HepG2 (cell line): ENCODE results near the gene ANG. TPM values are rescaled to one million over a fixed set of nuclear protein-coding genes. Genes with fewer than 3 reads are reported as not detected.
A peak's percentile ranks its signal among the peaks of the same experiment; 100 is the strongest.

Source experiments
- ATF7-NPFF ChIP-seq: sonication (generic); formaldehyde crosslinking; IDR thresholded peaks from 2 replicates; pipeline ENCODE4 v1.8.1; 2023; ENCODE audit warnings: mild to moderate bottlenecking, low read depth, missing genetic modification reagents, moderate library complexity
- CENPX ChIP-seq: sonication (generic); formaldehyde crosslinking; IDR thresholded peaks from 2 replicates; pipeline ENCODE4 v1.9.0; 2021; ENCODE audit warnings: mild to moderate bottlenecking, missing genetic modification reagents, moderate library complexity
- DPF2 ChIP-seq: sonication (generic); formaldehyde crosslinking; IDR thresholded peaks from 2 replicates; pipeline ENCODE4 v1.4.0; 2020; ENCODE audit warnings: mild to moderate bottlenecking, low read depth, missing genetic modification reagents, borderline replicate concordance
- GATAD1 ChIP-seq: IDR thresholded peaks from 2 replicates; pipeline ENCODE4 v1.6.1; 2016; ENCODE audit warnings: missing genetic modification reagents, missing compliant biosample characterization
- ISX ChIP-seq: sonication (generic); formaldehyde crosslinking; conservative IDR thresholded peaks from 2 replicates; pipeline ENCODE4 v1.5.0; 2020; ENCODE audit warnings: missing genetic modification reagents
- MAFF ChIP-seq: IDR thresholded peaks from 2 replicates; pipeline ENCODE4 v1.6.1; 2011; ENCODE audit warnings: low read depth, low read length, improper control_type of control experiment
- MTF2 ChIP-seq: sonication (generic); formaldehyde crosslinking; IDR thresholded peaks from 2 replicates; pipeline ENCODE4 v1.5.0; 2020; ENCODE audit warnings: missing genetic modification reagents, borderline replicate concordance
- NFIB ChIP-seq: sonication (generic); formaldehyde crosslinking; IDR thresholded peaks from 2 replicates; pipeline ENCODE4 v1.9.0; 2021; ENCODE audit warnings: missing genetic modification reagents, mild to moderate bottlenecking, borderline replicate concordance
- NFYC ChIP-seq: IDR thresholded peaks from 2 replicates; pipeline ENCODE4 v1.6.1; 2016; ENCODE audit warnings: missing genetic modification reagents, missing compliant biosample characterization
- RAD21 ChIP-seq: fragments of 450-650 bp; formaldehyde crosslinking; IDR thresholded peaks from 2 replicates; pipeline ENCODE4 v1.5.0; 2020; ENCODE audit warnings: mild to moderate bottlenecking
- REPIN1 ChIP-seq: sonication (generic); formaldehyde crosslinking; IDR thresholded peaks from 2 replicates; pipeline ENCODE4 v1.8.0; 2022; ENCODE audit warnings: missing genetic modification reagents, low read depth, mild to moderate bottlenecking, borderline replicate concordance
- ZNF180 ChIP-seq: sonication (generic); formaldehyde crosslinking; IDR thresholded peaks from 2 replicates; pipeline ENCODE4 v1.4.0; 2020; ENCODE audit warnings: low read depth, missing genetic modification reagents, borderline replicate concordance
- ZNF33B ChIP-seq: sonication (generic); formaldehyde crosslinking; IDR thresholded peaks from 2 replicates; pipeline ENCODE4 v1.5.1; 2020; ENCODE audit warnings: mild to moderate bottlenecking, missing genetic modification reagents
- polyA plus RNA-seq, 8 experiments: library from polyadenylated mRNA; depleted of rRNA in 3 of 8; stranded (reverse) in 7 of 8; unstranded in 1 of 8; fragments of >200 nt; fragmentation: Illumina TruSeq in 4 of 8; extraction: Trizol in 4 of 8; gene quantifications; 2 replicates each; pipeline versions ENCODE4 v1.2.1 to v1.2.3, GENCODE V29; 2011 to 2016; ENCODE audit warnings: low read depth in 4 of 8, missing spikeins in 1 of 8, mixed read lengths in 1 of 8; ENCODE audit not compliant: insufficient read depth in 1 of 8
- total RNA-seq, 5 experiments: library from RNA; depleted of rRNA; stranded (reverse); fragments of >200 nt; fragmentation: Illumina TruSeq; extraction: Trizol; gene quantifications; 2 replicates each; pipeline ENCODE4 v1.2.3, GENCODE V29; 2016; ENCODE audit warnings: low read depth in 1 of 5
- TF ChIP-seq, protein P1 (sequence below): sonication (generic); formaldehyde crosslinking; IDR thresholded peaks from 2 replicates; pipeline ENCODE4 v1.4.0; 2020; ENCODE audit warnings: mild to moderate bottlenecking, missing genetic modification reagents, borderline replicate concordance
- TF ChIP-seq, protein P2 (sequence below): sonication (generic); formaldehyde crosslinking; IDR thresholded peaks from 2 replicates; pipeline ENCODE4 v1.4.0; 2020; ENCODE audit warnings: missing genetic modification reagents, borderline replicate concordance
- TF ChIP-seq, protein P3 (sequence below): sonication (generic); formaldehyde crosslinking; IDR thresholded peaks from 2 replicates; pipeline ENCODE4 v1.5.0; 2020; ENCODE audit warnings: mild to moderate bottlenecking, missing genetic modification reagents, borderline replicate concordance

ANG gene
- total and polyA plus RNA-seq, 2 of the 13 experiments (the other 11 are each of a cell fraction or from before 2014, with no cell fraction given) = 83.6 to 401 TPM

GRCh38 chr14:20683891-20684661, 4.5 kb upstream of the ANG start, which contains the start of gene RNASE4 (continued):
- TF ChIP-seq, protein P1, sequence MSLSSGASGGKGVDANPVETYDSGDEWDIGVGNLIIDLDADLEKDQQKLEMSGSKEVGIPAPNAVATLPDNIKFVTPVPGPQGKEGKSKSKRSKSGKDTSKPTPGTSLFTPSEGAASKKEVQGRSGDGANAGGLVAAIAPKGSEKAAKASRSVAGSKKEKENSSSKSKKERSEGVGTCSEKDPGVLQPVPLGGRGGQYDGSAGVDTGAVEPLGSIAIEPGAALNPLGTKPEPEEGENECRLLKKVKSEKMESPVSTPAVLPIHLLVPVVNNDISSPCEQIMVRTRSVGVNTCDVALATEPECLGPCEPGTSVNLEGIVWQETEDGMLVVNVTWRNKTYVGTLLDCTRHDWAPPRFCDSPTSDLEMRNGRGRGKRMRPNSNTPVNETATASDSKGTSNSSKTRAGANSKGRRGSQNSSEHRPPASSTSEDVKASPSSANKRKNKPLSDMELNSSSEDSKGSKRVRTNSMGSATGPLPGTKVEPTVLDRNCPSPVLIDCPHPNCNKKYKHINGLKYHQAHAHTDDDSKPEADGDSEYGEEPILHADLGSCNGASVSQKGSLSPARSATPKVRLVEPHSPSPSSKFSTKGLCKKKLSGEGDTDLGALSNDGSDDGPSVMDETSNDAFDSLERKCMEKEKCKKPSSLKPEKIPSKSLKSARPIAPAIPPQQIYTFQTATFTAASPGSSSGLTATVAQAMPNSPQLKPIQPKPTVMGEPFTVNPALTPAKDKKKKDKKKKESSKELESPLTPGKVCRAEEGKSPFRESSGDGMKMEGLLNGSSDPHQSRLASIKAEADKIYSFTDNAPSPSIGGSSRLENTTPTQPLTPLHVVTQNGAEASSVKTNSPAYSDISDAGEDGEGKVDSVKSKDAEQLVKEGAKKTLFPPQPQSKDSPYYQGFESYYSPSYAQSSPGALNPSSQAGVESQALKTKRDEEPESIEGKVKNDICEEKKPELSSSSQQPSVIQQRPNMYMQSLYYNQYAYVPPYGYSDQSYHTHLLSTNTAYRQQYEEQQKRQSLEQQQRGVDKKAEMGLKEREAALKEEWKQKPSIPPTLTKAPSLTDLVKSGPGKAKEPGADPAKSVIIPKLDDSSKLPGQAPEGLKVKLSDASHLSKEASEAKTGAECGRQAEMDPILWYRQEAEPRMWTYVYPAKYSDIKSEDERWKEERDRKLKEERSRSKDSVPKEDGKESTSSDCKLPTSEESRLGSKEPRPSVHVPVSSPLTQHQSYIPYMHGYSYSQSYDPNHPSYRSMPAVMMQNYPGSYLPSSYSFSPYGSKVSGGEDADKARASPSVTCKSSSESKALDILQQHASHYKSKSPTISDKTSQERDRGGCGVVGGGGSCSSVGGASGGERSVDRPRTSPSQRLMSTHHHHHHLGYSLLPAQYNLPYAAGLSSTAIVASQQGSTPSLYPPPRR = peak; percentile 39; the same call in 1 of the 2 replicates
- TF ChIP-seq ATF7-NPFF = peak; percentile 59; the same call in 1 of the 2 replicates
- peak; percentile 71 for TF ChIP-seq ISX (CRISPR knock-in tag)
- no peak for TF ChIP-seq NFIB (CRISPR knock-in tag)
- 0 out of 2 replicates have a peak, but pooled peaks have one; percentile 37 for TF ChIP-seq ZNF33B
- TF ChIP-seq CENPX (CRISPR knock-in tag) = no peak
- TF ChIP-seq, protein P2, sequence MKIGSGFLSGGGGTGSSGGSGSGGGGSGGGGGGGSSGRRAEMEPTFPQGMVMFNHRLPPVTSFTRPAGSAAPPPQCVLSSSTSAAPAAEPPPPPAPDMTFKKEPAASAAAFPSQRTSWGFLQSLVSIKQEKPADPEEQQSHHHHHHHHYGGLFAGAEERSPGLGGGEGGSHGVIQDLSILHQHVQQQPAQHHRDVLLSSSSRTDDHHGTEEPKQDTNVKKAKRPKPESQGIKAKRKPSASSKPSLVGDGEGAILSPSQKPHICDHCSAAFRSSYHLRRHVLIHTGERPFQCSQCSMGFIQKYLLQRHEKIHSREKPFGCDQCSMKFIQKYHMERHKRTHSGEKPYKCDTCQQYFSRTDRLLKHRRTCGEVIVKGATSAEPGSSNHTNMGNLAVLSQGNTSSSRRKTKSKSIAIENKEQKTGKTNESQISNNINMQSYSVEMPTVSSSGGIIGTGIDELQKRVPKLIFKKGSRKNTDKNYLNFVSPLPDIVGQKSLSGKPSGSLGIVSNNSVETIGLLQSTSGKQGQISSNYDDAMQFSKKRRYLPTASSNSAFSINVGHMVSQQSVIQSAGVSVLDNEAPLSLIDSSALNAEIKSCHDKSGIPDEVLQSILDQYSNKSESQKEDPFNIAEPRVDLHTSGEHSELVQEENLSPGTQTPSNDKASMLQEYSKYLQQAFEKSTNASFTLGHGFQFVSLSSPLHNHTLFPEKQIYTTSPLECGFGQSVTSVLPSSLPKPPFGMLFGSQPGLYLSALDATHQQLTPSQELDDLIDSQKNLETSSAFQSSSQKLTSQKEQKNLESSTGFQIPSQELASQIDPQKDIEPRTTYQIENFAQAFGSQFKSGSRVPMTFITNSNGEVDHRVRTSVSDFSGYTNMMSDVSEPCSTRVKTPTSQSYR (CRISPR knock-in tag) = peak; percentile 21; the same call in 1 of the 2 replicates
- TF ChIP-seq MTF2 (CRISPR knock-in tag) = peak; percentile 46; the same call in 1 of the 2 replicates
- TF ChIP-seq GATAD1 = peak; percentile 56
- peak; percentile 46; the same call in 1 of the 2 replicates for TF ChIP-seq RAD21
- TF ChIP-seq DPF2 (CRISPR knock-in tag) = no peak; the same call in 1 of the 2 replicates
- peak; percentile 85; the same call in 1 of the 2 replicates for TF ChIP-seq ZNF180 (CRISPR knock-in tag)
- TF ChIP-seq REPIN1 (CRISPR knock-in tag) = no peak; the same call in 1 of the 2 replicates
- TF ChIP-seq, protein P3, sequence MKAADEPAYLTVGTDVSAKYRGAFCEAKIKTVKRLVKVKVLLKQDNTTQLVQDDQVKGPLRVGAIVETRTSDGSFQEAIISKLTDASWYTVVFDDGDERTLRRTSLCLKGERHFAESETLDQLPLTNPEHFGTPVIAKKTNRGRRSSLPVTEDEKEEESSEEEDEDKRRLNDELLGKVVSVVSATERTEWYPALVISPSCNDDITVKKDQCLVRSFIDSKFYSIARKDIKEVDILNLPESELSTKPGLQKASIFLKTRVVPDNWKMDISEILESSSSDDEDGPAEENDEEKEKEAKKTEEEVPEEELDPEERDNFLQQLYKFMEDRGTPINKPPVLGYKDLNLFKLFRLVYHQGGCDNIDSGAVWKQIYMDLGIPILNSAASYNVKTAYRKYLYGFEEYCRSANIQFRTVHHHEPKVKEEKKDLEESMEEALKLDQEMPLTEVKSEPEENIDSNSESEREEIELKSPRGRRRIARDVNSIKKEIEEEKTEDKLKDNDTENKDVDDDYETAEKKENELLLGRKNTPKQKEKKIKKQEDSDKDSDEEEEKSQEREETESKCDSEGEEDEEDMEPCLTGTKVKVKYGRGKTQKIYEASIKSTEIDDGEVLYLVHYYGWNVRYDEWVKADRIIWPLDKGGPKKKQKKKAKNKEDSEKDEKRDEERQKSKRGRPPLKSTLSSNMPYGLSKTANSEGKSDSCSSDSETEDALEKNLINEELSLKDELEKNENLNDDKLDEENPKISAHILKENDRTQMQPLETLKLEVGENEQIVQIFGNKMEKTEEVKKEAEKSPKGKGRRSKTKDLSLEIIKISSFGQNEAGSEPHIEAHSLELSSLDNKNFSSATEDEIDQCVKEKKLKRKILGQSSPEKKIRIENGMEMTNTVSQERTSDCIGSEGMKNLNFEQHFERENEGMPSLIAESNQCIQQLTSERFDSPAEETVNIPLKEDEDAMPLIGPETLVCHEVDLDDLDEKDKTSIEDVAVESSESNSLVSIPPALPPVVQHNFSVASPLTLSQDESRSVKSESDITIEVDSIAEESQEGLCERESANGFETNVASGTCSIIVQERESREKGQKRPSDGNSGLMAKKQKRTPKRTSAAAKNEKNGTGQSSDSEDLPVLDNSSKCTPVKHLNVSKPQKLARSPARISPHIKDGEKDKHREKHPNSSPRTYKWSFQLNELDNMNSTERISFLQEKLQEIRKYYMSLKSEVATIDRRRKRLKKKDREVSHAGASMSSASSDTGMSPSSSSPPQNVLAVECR (CRISPR knock-in tag) = peak; percentile 64; the same call in 1 of the 2 replicates
- no peak for TF ChIP-seq MAFF
- peak; percentile 1; the same call in 1 of the 2 replicates for TF ChIP-seq NFYC (CRISPR knock-in tag)
